GM18867 (cell line): ENCODE measurements around the gene SNX12.

ENCODE experiments used
- ATAC-seq: cut with Tn5 transposase; IDR thresholded peaks from one replicate; pipeline ENCODE4 v1.9.1; 2021; ENCODE audit warnings: mild to moderate bottlenecking, moderate library complexity; ENCODE audit not compliant: unreplicated experiment

SNX12 gene

GRCh38 chrX:71068044-71068918 is at the start of gene SNX12:
Gene SNX12, minus strand, starts transcription at chrX:71068334. Its CDS starts 28 bp downstream, at chrX:71068306.
- ATAC-seq = peak; percentile 93

GRCh38 chrX:71117358-71117757 is 49.2 kb upstream of the SNX12 start:
- ATAC-seq = no peak

DNA sequence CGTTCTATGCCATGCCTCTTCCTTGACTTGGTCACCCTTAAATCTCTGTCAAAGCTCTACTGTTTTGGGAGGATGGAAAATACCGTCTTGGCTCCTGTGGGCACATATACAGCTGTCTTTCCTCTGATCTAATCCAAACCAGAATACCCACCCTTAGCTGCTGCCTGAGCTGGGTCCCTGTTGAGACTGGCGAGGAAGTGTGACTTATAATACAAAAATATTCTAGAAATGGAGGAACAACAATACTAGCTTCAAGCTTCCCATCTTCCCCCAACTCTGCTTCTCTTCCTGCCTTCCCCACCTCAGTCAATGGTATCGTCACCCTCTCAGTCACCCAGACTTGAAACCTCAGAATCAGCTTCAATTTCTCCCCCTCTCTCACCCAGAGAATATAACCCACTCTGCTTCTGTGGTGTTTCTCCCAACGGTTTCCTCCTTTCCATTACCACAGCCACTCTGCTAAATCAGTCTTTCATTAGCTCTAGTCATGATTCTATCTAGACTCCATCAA is 43.8 kb upstream of the SNX12 start:
- ATAC-seq = peak; percentile 13

- ATAC-seq = peak; percentile 88
Measured at GRCh38 chrX:71111141-71111843, 43.2 kb upstream of the SNX12 start, which contains the start of gene IL2RG. Gene IL2RG, minus strand, starts transcription at chrX:71111577. Its CDS starts 38 bp downstream, at chrX:71111539.

- ATAC-seq = no peak
Measured at GRCh38 chrX:71109051-71109450, 40.9 kb upstream of the SNX12 start.

GRCh38 chrX:71107762-71108360 is 39.7 kb upstream of the SNX12 start:
- ATAC-seq = no peak

DNA sequence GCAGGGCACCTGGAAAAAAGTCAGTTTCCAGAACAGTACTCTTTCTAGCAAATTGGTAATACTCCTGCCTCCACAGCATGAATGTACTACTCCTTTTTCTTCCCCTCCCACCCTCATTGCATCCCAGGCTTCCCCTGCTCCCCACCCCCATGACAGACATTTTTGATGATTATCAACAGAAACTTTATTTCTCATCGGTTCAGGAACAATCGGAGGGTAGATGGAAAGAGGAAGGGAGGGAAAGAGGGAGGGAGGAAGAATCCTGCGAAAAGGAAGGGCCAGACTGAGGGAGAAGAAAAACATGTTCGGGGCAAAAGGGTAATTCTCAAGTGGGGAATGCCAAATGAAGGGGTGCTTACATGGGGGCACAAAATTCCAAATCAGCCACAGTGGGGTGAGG is 39.1 kb upstream of the SNX12 start:
- no peak for ATAC-seq

DNA sequence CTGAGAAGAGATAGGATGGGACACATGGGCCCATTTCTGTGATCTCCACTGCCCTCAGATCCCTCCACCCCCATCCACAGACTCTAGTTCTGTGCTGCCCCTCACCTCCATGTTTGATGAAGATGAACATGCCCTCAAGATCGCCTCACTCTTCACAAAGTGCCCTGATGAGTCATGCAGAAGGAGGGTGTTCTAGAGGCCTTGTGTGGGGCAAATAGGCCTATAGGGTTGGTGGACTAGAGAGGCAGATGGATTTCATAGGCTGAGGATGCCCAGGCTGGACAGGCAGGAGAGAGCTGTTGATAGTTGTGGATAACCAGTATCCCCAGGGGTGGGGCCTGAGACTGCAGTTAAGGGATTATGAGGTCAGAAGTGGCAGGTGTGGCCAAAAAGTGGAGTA is 38.3 kb upstream of the SNX12 start, which contains the start of gene CXorf65:
CXorf65 (minus strand) TSS at position 314 of the 400 bp plus-strand sequence; CDS start at position 130, 184 bp downstream.
- ATAC-seq = no peak

- no peak for ATAC-seq
Measured at GRCh38 chrX:71105628-71106027, 37.5 kb upstream of the SNX12 start.

GRCh38 chrX:71103110-71103983 is 35.2 kb upstream of the SNX12 start:
- no peak for ATAC-seq

DNA sequence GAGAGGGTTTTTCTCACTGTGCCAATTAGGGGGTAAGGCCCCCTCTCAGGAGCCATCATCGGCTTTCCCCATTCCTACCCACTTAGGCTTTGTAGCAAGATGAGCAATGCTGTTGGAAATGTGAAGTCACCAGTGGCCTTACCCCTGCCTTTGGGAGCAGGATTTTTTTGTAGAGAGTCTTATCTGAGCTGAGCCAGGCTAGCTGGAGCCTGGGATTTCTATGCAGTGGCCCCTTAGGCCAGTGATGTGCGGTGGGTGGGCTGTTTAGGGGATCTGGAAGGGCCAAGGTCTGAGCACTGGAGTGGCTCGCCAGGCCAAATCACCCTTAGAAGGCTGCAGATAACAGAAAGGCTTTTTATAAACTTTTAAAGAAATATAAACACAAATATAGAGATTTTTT is 34.2 kb upstream of the SNX12 start:
- ATAC-seq = no peak

DNA sequence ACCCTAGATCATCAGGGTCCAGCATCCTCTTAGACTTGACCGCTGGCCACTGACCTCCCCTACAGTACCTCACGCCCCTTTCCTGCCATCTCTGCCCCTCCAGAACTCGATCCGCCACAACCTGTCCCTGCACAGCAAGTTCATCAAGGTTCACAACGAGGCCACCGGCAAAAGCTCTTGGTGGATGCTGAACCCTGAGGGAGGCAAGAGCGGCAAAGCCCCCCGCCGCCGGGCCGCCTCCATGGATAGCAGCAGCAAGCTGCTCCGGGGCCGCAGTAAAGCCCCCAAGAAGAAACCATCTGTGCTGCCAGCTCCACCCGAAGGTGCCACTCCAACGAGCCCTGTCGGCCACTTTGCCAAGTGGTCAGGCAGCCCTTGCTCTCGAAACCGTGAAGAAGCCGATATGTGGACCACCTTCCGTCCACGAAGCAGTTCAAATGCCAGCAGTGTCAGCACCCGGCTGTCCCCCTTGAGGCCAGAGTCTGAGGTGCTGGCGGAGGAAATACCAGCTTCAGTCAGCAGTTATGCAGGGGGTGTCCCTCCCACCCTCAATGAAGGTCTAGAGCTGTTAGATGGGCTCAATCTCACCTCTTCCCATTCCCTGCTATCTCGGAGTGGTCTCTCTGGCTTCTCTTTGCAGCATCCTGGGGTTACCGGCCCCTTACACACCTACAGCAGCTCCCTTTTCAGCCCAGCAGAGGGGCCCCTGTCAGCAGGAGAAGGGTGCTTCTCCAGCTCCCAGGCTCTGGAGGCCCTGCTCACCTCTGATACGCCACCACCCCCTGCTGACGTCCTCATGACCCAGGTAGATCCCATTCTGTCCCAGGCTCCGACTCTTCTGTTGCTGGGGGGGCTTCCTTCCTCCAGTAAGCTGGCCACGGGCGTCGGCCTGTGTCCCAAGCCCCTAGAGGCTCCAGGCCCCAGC is 32.7 kb upstream of the SNX12 start:
- ATAC-seq = no peak

DNA sequence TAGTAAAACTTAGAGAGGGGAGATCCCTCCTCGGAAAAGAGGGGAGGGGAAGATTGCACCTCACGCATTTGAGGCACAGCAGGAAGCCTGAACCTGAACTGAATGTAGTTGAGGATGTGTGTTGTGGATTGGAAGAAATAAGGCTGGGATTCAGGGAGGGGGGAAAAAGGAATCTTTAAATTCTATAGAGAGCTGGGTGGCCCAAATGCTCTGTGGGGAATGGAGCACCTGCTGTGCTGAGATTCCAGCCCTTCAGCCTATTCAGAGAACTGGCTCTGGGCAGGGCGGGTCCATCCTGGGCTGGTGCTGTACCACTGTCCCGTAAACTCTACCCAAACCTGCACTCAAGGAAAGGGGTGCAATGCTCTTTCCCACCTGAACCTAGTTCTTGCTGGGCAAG is 31.6 kb upstream of the SNX12 start:
- no peak for ATAC-seq

DNA sequence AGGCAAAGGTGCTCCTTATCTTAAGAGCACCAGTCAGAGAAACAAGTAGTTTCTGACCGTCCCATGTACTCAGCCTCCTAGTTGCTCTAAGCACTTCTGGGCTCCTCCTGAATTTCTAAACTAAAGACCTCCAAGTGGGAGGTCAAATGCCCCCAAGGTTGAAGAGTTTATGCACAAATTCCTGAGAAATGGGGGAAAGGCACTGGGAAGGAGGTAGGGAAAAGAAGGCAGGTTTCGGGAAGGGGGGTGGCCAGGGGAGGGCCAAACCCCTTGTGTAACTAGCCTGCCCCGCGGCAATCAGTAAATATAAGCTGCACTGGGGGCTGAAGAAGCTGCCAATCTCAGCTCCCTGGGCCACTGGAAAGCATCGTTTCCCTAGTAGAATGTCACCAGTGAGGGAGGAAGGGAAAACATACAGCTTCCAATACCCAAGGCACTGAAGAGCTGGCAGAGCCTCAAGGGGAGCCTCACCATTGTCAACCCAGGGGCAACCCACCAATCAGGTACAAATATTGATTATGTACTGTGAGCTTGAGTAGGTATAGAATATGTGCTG is 30.9 kb upstream of the SNX12 start:
- ATAC-seq = no peak

- peak; percentile 41 for ATAC-seq
Measured at GRCh38 chrX:71098302-71098701, 30.2 kb upstream of the SNX12 start.

- ATAC-seq = no peak
Measured at GRCh38 chrX:71096760-71097032, 28.6 kb upstream of the SNX12 start.

- ATAC-seq = peak; percentile 13
Measured at GRCh38 chrX:71095981-71096759, 28.0 kb upstream of the SNX12 start.

DNA sequence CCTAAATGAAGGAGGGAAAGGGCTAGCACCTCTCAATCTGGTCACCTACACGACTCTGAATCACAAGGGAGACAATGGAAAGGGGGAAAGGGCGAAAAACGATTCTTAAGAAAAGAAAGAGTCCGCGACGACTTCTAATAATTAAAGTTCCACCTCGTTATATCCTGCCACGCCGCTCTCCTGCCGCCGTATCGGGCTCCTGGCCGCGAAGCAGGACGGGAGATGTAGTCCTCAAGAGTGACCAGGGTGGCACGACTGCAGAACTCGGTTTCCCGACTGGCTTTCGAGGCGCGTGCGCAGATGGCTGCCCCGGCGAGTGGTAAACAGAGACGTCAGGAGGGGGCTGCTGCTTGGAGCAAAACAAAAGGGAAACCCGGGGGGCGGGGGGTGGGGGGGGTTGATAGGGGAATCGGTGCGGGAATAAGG is 27.4 kb upstream of the SNX12 start, which contains the start of gene FOXO4:
FOXO4 (plus strand) TSS at position 297 of the 426 bp plus-strand sequence. CDS start 678 bp downstream, outside the sequence.
- peak; percentile 90 for ATAC-seq
